ENCODE measurements around the gene NISCH.

- TF ChIP-seq CTCF (IDR thresholded peaks at IDR 0.05) (no peak), POLR2A (IDR thresholded peaks at IDR 0.05) (no peak), EP300 (IDR thresholded peaks at IDR 0.05) (no peak)
Observed at GRCh38 chr3:52453496-52454249, 1.7 kb upstream of the NISCH start, which contains the start of gene TNNC1.

Data from ovary (tissue), 3 donors.